ENCODE measurements around the gene CEND1.

CEND1 gene

GRCh38 chr11:749731-750130, 40.2 kb downstream of the CEND1 start:
- Histone ChIP-seq H3K9me3 (ENCODE audit: insufficient read depth, low read length, severe bottlenecking) (no peaks in the 10 kb centered on the region), H3K4me3 (ENCODE audit: low read depth in 1 of 2, low read length in 2 of 2) (no peak overlapping the region), H3K36me3 (ENCODE audit: insufficient read depth, low read length) (peaks cover 21% of the 10 kb centered on the region), H3K4me1 (ENCODE audit: insufficient read depth, low read length) (peaks cover 30% of the 10 kb centered on the region), H3K27ac (ENCODE audit: low read length) (peak overlapping the region; percentile 17; the same call in 1 of the 2 replicates), H3K27me3 (ENCODE audit: insufficient read depth, low read length, poor library complexity) (no peaks in the 10 kb centered on the region), H3K9ac (ENCODE audit: low read depth, low read length) (0 out of 2 replicates have a peak overlapping the region, but pooled peaks have one; percentile 27), H3K4me2 (ENCODE audit: insufficient read depth, low read length) (peak overlapping the region; percentile 94; the same call in 1 of the 2 replicates), H4K20me1 (ENCODE audit: insufficient read depth, low read length) (peaks cover 37% of the 10 kb centered on the region), H3K79me2 (ENCODE audit: insufficient read depth, low read length) (peaks cover 76% of the 10 kb centered on the region), H2AFZ (ENCODE audit: low read depth, low read length) (no peak overlapping the region)
- DNase-seq = no peak
- TF ChIP-seq CTCF (IDR thresholded peaks at IDR 0.05; ENCODE audit: borderline replicate concordance, extremely low read depth, low read length, poor library complexity, severe bottlenecking) (no peak), EZH2 (IDR thresholded peaks at IDR 0.05; ENCODE audit: borderline replicate concordance, low read depth, low read length, severe bottlenecking) (no peak)
- ATAC-seq (ENCODE audit: insufficient read depth, low read depth) = no peak

- peak overlapping the region; percentile 94 for H3K4me2 ChIP-seq (ENCODE audit: insufficient read depth, low read length)
- H3K9ac ChIP-seq (ENCODE audit: low read depth, low read length) = peak overlapping the region; percentile 88
- H3K27me3 ChIP-seq (ENCODE audit: insufficient read depth, low read length, poor library complexity) = no peaks in the 10 kb centered on the region
- H3K4me3 ChIP-seq (ENCODE audit: low read depth in 1 of 2, low read length in 2 of 2) = peak overlapping the region; percentile 51 to 83
- peaks cover 20% of the 10 kb centered on the region for H3K36me3 ChIP-seq (ENCODE audit: insufficient read depth, low read length)
- H2AFZ ChIP-seq (ENCODE audit: low read depth, low read length) = peak overlapping the region; percentile 96
- H3K9me3 ChIP-seq (ENCODE audit: insufficient read depth, low read length, severe bottlenecking) = no peaks in the 10 kb centered on the region
- DNase-seq (no peak), ATAC-seq (ENCODE audit: insufficient read depth, low read depth) (peak; percentile 22; the same call in 2 of the 3 replicates)
- peaks cover 29% of the 10 kb centered on the region for H4K20me1 ChIP-seq (ENCODE audit: insufficient read depth, low read length)
- H3K4me1 ChIP-seq (ENCODE audit: insufficient read depth, low read length) = peaks cover 30% of the 10 kb centered on the region
- H3K27ac ChIP-seq (ENCODE audit: low read length) = peak overlapping the region; percentile 80
- TF ChIP-seq CTCF (IDR thresholded peaks at IDR 0.05; ENCODE audit: borderline replicate concordance, extremely low read depth, low read length, poor library complexity, severe bottlenecking) (no peak), EZH2 (IDR thresholded peaks at IDR 0.05; ENCODE audit: borderline replicate concordance, low read depth, low read length, severe bottlenecking) (no peak)
- H3K79me2 ChIP-seq (ENCODE audit: insufficient read depth, low read length) = peaks cover 63% of the 10 kb centered on the region
Measured at GRCh38 chr11:748007-748359, 41.9 kb downstream of the CEND1 start.

GRCh38 chr11:747158-748006, 42.5 kb downstream of the CEND1 start, which contains the start of gene TALDO1:
Gene TALDO1, plus strand, starts transcription at chr11:747464. Its CDS starts 18 bp downstream, at chr11:747482.
- Histone ChIP-seq H3K4me3 (ENCODE audit: low read depth in 1 of 2, low read length in 2 of 2) (peak within 1 kb of the TSS; percentile 51 to 83), H3K4me2 (ENCODE audit: insufficient read depth, low read length) (peak within 1 kb of the TSS; percentile 94), H4K20me1 (ENCODE audit: insufficient read depth, low read length) (peaks cover 23% of the 10 kb centered on the region), H3K4me1 (ENCODE audit: insufficient read depth, low read length) (peaks cover 30% of the 10 kb centered on the region), H3K9ac (ENCODE audit: low read depth, low read length) (peak within 1 kb of the TSS; percentile 88), H3K9me3 (ENCODE audit: insufficient read depth, low read length, severe bottlenecking) (no peaks in the 10 kb centered on the region), H2AFZ (ENCODE audit: low read depth, low read length) (peak within 1 kb of the TSS; percentile 96), H3K79me2 (ENCODE audit: insufficient read depth, low read length) (peaks cover 57% of the 10 kb centered on the region), H3K36me3 (ENCODE audit: insufficient read depth, low read length) (peaks cover 14% of the 10 kb centered on the region), H3K27me3 (ENCODE audit: insufficient read depth, low read length, poor library complexity) (no peaks in the 10 kb centered on the region), H3K27ac (ENCODE audit: low read length) (peak within 1 kb of the TSS; percentile 80)
- ATAC-seq (ENCODE audit: insufficient read depth, low read depth) (peak; percentile 81), DNase-seq (peak; percentile 80)
- peak; percentile 28 for TF ChIP-seq CTCF (IDR thresholded peaks at IDR 0.05; ENCODE audit: borderline replicate concordance, extremely low read depth, low read length, poor library complexity, severe bottlenecking)
- no peak for TF ChIP-seq EZH2 (IDR thresholded peaks at IDR 0.05; ENCODE audit: borderline replicate concordance, low read depth, low read length, severe bottlenecking)

All from DND-41 (cell line).